Effector CD8-positive, alpha-beta T cell (primary cell): ENCODE results near the gene WDR62.

Experiments
- DNase-seq: peaks from one replicate; lab custom pipeline; 2025; lab: John Stamatoyannopoulos, UW

Gene WDR62

GRCh38 chr19:36079389-36079945 lies 24.8 kb downstream of the WDR62 start:
- DNase-seq: no peak

GRCh38 chr19:36081385-36081784 lies 26.7 kb downstream of the WDR62 start:
- no peak for DNase-seq

- DNase-seq: no peak
Observed at GRCh38 chr19:36081894-36082293, 27.2 kb downstream of the WDR62 start.

DNA sequence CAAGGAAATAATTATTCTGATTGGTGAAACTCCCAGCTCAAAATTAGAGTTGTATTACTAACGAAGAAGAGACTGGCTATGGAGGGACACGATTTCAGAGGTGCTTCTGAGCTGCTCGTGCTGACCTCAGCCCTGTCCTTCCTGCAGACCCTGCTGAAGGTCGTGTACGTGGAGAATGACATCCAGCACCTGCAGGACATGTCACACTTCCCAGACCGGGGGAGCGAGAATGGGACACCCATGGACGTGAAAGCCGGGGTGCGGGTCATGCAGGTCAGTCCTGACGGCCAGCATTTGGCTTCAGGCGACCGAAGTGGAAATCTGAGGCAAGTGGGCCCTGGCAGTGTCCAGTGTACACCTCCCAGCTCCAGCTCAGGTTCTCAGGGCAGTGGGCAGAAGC lies 28.2 kb downstream of the WDR62 start:
- no peak for DNase-seq

- DNase-seq: no peak
Observed at GRCh38 chr19:36084231-36085009, 29.7 kb downstream of the WDR62 start.

GRCh38 chr19:36086326-36086725 lies 31.6 kb downstream of the WDR62 start:
- no peak for DNase-seq

- DNase-seq: no peak
Observed at GRCh38 chr19:36089847-36090246, 35.1 kb downstream of the WDR62 start.

DNA sequence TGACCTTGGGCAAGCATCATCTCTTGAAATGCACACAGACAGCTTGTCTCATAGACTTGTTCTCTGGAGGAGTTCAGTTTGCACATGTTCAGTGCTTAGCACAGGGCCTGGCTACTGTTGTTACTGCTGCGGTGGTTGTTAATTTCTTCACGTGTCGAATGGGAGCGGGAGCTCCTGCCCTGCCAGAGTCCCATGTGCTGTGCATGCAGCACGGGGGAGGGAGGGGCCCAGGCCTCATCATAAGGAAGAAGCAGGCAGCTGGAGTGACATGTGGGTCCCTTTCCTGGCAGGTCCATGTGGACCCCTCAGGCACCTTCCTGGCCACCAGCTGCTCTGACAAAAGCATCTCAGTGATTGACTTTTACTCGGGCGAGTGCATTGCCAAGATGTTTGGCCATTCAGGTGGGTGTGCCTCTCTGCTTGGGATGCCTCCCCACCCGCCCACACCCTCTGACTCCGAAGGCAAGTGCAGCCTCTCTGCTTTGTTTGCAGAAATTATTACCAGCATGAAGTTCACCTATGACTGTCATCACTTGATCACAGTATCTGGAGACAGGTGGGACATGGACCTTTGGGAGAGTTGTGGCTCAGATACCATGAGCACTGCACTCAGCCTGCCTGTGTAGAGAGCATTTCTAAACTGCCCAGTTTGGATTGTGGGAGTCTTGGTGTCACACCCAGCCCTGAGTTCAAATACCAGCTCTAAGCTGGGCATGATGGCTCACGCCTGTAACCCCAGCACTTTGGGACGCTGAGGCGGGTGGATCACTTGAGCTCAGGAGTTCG lies 36.4 kb downstream of the WDR62 start:
- no peak for DNase-seq

DNA sequence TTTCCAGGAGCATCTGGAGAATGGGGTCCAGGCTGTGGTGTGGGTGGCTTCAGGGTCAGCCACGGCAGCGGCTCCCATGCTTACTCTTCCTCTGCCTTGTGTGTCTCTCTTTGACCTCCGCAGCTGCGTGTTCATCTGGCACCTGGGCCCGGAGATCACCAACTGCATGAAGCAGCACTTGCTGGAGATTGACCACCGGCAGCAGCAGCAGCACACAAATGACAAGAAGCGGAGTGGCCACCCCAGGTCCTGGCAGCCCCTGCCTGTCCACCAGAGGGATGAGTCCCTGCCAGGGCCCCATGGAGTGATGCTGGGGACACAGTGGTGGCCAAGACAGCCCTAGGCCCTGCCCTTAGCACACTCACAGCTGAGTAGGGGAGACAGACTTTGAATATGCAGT lies 37.9 kb downstream of the WDR62 start:
- DNase-seq: no peak

- no peak for DNase-seq
Observed at GRCh38 chr19:36093146-36093662, 38.5 kb downstream of the WDR62 start.

- no peak for DNase-seq
Observed at GRCh38 chr19:36093687-36094086, 39.0 kb downstream of the WDR62 start.

GRCh38 chr19:36097036-36097435 lies 42.3 kb downstream of the WDR62 start:
- no peak for DNase-seq

DNA sequence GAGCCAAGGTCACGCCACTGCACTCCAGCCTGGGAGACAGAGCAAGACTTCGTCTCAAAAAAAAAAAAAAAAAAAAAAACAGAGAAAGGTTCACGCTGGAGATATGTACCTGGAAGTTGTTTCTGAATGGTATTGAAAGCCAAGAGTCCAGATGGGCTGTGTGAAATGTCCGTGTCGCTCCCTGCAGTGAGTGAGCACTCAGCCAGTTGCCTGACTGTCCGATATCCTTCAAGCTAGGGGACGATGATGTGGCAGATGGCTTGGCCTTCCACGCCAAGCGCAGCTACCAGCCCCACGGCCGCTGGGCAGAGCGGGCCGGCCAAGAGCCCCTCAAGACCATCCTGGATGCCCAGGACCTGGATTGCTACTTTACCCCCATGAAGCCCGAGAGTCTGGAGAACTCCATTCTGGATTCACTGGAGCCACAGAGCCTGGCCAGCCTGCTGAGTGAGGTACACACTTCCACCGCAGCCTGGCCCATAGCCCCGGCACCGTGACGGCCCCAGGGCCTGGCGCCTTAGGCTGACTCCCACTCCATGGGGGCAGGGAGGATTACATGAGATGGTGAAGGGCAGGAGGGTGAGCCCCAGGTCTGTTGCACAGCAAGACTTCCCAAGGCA lies 44.6 kb downstream of the WDR62 start:
- no peak for DNase-seq

DNA sequence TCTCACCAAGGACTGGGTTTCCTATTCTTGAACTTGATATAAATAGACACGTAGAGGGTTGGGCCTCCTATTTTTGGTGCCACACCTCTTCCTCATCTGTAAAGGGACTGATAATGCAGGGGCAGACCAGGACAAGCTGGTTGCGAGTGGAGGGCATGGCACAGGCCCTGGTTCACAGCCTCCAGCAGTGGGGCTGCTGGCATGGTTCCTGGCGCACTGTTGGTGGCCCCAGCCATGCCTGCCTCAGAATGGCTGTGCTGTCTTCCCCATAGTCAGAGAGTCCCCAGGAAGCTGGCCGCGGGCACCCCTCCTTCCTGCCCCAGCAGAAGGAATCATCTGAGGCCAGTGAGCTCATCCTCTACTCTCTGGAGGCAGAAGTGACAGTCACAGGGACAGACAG lies 45.8 kb downstream of the WDR62 start:
- DNase-seq: no peak

- DNase-seq: no peak
Observed at GRCh38 chr19:36101550-36102327, 47.0 kb downstream of the WDR62 start.

DNA sequence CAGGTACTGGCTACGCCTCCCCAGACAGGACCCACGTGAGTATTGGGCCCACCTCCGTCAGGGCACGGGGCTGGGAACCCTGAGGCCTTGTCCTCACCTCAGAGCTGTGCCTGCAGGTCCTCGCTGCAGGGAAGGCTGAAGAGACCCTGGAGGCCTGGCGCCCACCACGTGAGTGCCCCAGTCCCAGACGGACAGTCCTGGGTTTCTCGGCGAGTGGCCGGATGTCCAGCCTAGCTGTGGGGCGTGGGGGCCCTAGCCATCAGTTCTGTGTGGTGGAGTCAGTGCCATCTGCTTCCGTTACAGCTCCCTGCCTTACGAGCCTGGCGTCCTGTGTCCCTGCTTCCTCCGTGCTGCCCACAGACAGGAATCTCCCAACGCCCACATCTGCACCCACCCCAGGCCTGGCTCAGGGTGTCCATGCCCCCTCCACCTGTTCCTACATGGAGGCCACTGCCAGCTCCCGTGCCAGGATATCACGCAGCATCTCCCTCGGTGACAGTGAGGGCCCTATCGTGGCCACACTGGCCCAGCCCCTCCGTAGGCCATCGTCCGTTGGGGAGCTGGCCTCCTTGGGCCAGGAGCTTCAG lies 48.4 kb downstream of the WDR62 start:
- no peak for DNase-seq

- no peak for DNase-seq
Observed at GRCh38 chr19:36103842-36104552, 49.3 kb downstream of the WDR62 start.

GRCh38 chr19:36106441-36106840 lies 51.7 kb downstream of the WDR62 start:
- no peak for DNase-seq

DNA sequence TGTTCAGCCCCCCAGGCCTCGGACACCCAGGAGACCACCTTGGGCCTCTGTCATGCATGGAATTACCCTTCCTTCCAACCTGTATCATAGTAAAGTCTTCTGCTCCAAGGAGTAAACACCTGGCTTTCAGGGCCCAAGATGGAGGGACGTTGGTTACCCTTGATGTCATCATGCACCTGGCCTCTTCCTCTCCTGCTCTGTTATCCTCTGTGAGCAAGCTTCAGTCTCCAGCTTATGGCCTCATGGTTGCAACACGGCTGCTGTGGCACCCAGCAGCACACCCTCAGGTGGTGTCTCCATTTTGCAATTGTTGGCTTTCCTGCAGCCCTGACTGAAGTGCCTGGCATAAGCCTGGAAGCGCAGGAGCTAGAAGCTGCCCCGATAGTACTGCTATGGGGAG lies 52.3 kb downstream of the WDR62 start:
- no peak for DNase-seq

DNA sequence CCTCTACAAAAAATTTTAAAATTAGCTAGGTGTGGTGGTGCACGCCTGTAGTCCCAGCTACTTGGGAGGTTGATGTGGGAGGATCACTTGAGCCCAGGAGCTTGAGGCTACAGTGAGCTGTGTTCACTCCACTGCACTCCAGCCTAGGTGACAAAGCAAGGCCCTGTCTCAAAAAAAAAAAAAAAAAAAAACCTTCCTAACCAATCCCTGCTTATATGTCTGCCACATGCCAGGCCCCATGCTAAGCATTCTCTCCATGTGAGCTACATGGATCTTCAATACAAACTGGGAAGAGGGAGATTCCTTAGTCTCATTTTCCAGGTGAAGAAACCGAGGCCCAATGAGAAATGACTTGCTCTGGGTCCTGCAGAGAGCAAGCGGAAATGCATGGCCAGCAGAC lies 54.0 kb downstream of the WDR62 start:
- no peak for DNase-seq
